Measurements from ENCODE around the gene C17orf100. TPM values are rescaled to one million over a fixed set of nuclear protein-coding genes. Genes with fewer than 3 reads are reported as not detected.

Gene C17orf100
- total RNA-seq, 2 donors from 2014 or later, result 0.63 TPM; not detected in 1

GRCh38 chr17:6671431-6671830 lies 19.9 kb downstream of the C17orf100 start:
- TF ChIP-seq, protein P1, sequence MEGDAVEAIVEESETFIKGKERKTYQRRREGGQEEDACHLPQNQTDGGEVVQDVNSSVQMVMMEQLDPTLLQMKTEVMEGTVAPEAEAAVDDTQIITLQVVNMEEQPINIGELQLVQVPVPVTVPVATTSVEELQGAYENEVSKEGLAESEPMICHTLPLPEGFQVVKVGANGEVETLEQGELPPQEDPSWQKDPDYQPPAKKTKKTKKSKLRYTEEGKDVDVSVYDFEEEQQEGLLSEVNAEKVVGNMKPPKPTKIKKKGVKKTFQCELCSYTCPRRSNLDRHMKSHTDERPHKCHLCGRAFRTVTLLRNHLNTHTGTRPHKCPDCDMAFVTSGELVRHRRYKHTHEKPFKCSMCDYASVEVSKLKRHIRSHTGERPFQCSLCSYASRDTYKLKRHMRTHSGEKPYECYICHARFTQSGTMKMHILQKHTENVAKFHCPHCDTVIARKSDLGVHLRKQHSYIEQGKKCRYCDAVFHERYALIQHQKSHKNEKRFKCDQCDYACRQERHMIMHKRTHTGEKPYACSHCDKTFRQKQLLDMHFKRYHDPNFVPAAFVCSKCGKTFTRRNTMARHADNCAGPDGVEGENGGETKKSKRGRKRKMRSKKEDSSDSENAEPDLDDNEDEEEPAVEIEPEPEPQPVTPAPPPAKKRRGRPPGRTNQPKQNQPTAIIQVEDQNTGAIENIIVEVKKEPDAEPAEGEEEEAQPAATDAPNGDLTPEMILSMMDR (IDR thresholded peaks at IDR 0.05), result no peak
- Histone ChIP-seq H3K27me3 (no peaks in the 10 kb centered on the region), H3K4me3 (no peak overlapping the region), H3K9me3 (no peaks in the 10 kb centered on the region), H3K36me3 (no peaks in the 10 kb centered on the region), H3K27ac (no peak overlapping the region), H3K4me1 (no peaks in the 10 kb centered on the region)
- no peak for DNase-seq (ENCODE audit: low spot score)

DNA sequence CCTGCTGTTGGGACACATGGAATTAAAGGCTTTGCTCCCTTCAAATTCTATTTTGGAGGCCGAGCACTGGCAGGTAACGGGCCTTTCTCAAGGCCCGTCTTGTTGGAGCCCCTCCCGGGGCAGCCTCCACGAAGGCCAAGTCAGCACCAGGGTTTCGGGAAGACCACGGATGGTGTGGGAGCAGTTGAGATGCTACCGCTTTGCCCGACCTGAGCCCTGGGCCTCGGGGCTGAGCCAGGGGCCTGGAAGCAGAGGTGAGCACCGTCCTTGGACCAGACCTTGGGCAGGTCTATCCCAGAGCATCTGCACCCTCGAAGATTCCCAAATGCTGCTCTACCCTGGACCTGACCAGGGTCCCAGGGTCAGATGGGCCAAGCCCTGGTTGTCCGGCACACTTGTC lies 23.0 kb downstream of the C17orf100 start:
- no peak for DNase-seq (ENCODE audit: low spot score)
- Histone ChIP-seq H3K27me3 (no peaks in the 10 kb centered on the region), H3K9me3 (no peaks in the 10 kb centered on the region), H3K4me1 (no peaks in the 10 kb centered on the region), H3K36me3 (no peaks in the 10 kb centered on the region), H3K27ac (no peak overlapping the region), H3K4me3 (no peak overlapping the region)
- TF ChIP-seq, protein P1 (IDR thresholded peaks at IDR 0.05), result no peak

DNA sequence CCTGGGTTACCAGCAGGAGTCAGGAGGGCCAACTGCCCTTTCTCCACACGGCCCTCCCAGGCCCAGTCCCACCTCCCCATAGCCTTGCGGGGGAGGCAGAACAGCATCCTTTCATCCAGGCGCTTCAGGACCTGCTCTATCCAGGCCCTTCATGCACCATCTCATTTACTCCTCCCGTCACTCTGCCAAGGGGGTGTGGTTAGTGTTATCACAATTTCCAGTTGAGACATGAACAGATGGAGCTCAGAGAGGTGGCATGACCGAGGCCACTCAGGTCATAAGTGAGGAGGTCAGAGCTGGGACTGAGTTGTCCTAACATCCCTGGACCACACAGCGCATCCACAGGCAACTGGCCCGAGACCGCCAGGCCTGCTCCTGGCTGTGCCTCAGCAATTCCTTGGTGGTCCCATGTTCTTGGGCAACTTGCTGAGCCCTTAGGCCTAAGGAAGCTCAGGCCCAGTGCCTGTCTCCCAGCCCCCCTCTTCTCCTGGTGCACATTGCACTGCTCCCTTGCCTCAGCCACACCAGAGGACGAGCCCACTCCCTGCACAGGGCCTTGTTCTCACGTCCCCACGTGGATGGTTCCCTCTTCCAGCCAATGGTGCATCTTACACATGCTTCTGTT lies 23.8 kb downstream of the C17orf100 start:
- Histone ChIP-seq H3K9me3 (no peaks in the 10 kb centered on the region), H3K4me1 (no peaks in the 10 kb centered on the region), H3K36me3 (no peaks in the 10 kb centered on the region), H3K27ac (no peak overlapping the region), H3K4me3 (no peak overlapping the region), H3K27me3 (no peaks in the 10 kb centered on the region)
- TF ChIP-seq, protein P1 (IDR thresholded peaks at IDR 0.05), result no peak
- DNase-seq (ENCODE audit: low spot score), result no peak

GRCh38 chr17:6676802-6677157 lies 25.2 kb downstream of the C17orf100 start:
- Histone ChIP-seq H3K36me3 (no peaks in the 10 kb centered on the region), H3K9me3 (no peaks in the 10 kb centered on the region), H3K27me3 (no peaks in the 10 kb centered on the region), H3K27ac (no peak overlapping the region), H3K4me3 (no peak overlapping the region), H3K4me1 (no peaks in the 10 kb centered on the region)
- TF ChIP-seq, protein P1 (IDR thresholded peaks at IDR 0.05), result no peak
- DNase-seq (ENCODE audit: low spot score), result no peak

DNA sequence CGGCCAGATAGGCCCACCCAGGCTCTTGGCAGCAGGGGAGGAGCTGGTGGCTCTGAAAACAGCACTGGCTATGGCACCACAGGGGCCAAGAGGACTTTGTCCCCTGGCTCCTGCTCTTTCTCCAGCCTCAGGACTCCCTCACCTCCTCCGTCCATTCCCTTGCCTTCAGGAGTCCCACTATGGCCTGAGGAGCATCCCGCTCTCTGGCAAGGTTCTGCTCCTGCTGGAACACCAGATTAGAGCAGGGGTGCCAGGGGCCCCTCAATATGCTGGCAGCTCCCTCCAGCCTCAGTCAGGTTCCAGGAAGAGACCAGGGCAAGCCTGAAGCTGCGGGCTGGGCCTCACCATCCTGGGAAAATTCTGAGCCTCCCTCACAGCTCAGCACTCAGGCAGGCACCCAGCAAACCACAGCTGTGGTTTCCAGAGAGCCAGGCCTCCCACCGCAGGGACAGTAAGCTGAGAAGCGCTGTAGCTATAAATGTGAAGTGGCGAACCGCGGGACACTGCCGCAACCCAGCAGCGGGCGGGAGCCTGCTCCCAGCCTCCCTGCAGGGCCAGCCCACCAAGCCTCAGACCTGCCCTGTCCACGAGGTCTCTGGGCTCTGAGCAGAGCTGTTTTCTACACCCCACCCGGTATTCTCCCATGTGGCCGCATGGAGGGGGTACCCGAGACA lies 25.7 kb downstream of the C17orf100 start:
- Histone ChIP-seq H3K27me3 (no peaks in the 10 kb centered on the region), H3K36me3 (no peaks in the 10 kb centered on the region), H3K4me3 (no peak overlapping the region), H3K27ac (no peak overlapping the region), H3K9me3 (no peaks in the 10 kb centered on the region), H3K4me1 (no peaks in the 10 kb centered on the region)
- TF ChIP-seq, protein P1 (IDR thresholded peaks at IDR 0.05), result no peak
- DNase-seq (ENCODE audit: low spot score), result no peak

GRCh38 chr17:6677946-6678345 lies 26.4 kb downstream of the C17orf100 start:
- no peak for DNase-seq (ENCODE audit: low spot score)
- no peaks in the 10 kb centered on the region for H3K27me3 ChIP-seq
- no peaks in the 10 kb centered on the region for H3K4me1 ChIP-seq
- no peak overlapping the region for H3K4me3 ChIP-seq
- TF ChIP-seq, protein P1 (IDR thresholded peaks at IDR 0.05), result no peak
- no peaks in the 10 kb centered on the region for H3K9me3 ChIP-seq
- no peaks in the 10 kb centered on the region for H3K36me3 ChIP-seq
- no peak overlapping the region for H3K27ac ChIP-seq
